HG02798 (cell line): Measurements from ENCODE around the gene MPPE1.
A peak's percentile ranks its signal among the peaks of the same experiment; 100 is the strongest.
"Not testable (repeated sequence)": the region's sequence is repeated elsewhere in the genome, so short reads cannot be mapped to it uniquely, and the experiment has no call there.

Experiments
- ATAC-seq: cut with Tn5 transposase; IDR thresholded peaks from one replicate; pipeline ENCODE4 v1.9.1; 2021; ENCODE audit warnings: mild to moderate bottlenecking; ENCODE audit not compliant: unreplicated experiment, poor library complexity

The MPPE1 gene

GRCh38 chr18:11860594-11861450 lies 47.3 kb downstream of the MPPE1 start:
- no peak for ATAC-seq

GRCh38 chr18:11859903-11860407 lies 48.2 kb downstream of the MPPE1 start:
- ATAC-seq = no peak

- no peak for ATAC-seq
These were observed 48.8 kb downstream of the MPPE1 start for GRCh38 chr18:11859282-11859830.

GRCh38 chr18:11857177-11857887 lies 50.8 kb downstream of the MPPE1 start:
- ATAC-seq = no peak

- ATAC-seq = not testable (repeated sequence)
These were observed 53.6 kb downstream of the MPPE1 start for GRCh38 chr18:11854554-11854953.

- ATAC-seq = no peak
These were observed 56.2 kb downstream of the MPPE1 start for GRCh38 chr18:11851806-11852337.

- ATAC-seq = peak; percentile 98
These were observed 56.8 kb downstream of the MPPE1 start, which contains the start of gene CHMP1B for GRCh38 chr18:11851146-11851805. Gene CHMP1B, plus strand, starts transcription at chr18:11851413. Its CDS starts 99 bp downstream, at chr18:11851512.

- ATAC-seq = peak; percentile 23
These were observed 57.3 kb downstream of the MPPE1 start for GRCh38 chr18:11850821-11851145.

- ATAC-seq = no peak
These were observed 58.1 kb downstream of the MPPE1 start for GRCh38 chr18:11849841-11850634.

- no peak for ATAC-seq
These were observed 58.8 kb downstream of the MPPE1 start for GRCh38 chr18:11849279-11849678.

- ATAC-seq = no peak
These were observed 60.3 kb downstream of the MPPE1 start for GRCh38 chr18:11847811-11848210.

GRCh38 chr18:11845654-11846053 lies 62.5 kb downstream of the MPPE1 start:
- no peak for ATAC-seq

GRCh38 chr18:11844436-11844835 lies 63.7 kb downstream of the MPPE1 start:
- no peak for ATAC-seq

GRCh38 chr18:11842562-11842961 lies 65.6 kb downstream of the MPPE1 start:
- ATAC-seq = no peak

- no peak for ATAC-seq
These were observed 67.6 kb downstream of the MPPE1 start for GRCh38 chr18:11840493-11840892.

- ATAC-seq = no peak
These were observed 68.6 kb downstream of the MPPE1 start for GRCh38 chr18:11839556-11839955.

- no peak for ATAC-seq
These were observed 73.3 kb downstream of the MPPE1 start for GRCh38 chr18:11834772-11835171.
